Transverse colon (tissue), 4 donors: ENCODE results near the gene PLXND1. TPM values are rescaled to one million over a fixed set of nuclear protein-coding genes. Genes with fewer than 3 reads are reported as not detected.

Experiments
- DNase-seq: peaks from one replicate; pipeline ENCODE4 v3.0.0-alpha.2; 2019
- H3K27ac ChIP-seq, 4 donors: fragments of 200-600 bp; sonication (generic); 2 replicates each; pipeline ENCODE4 v1.5.1; 2016 to 2018; ENCODE audit warnings: inconsistent platforms in 4 of 4
- H3K27me3 ChIP-seq: fragments of 200-600 bp; sonication (generic); 2 replicates; pipeline ENCODE4 v1.5.1; 2017; ENCODE audit warnings: inconsistent platforms
- H3K36me3 ChIP-seq, 4 donors: fragments of 200-600 bp; sonication (generic); 2 replicates each; pipeline ENCODE4 v1.5.1; 2017 to 2019; ENCODE audit warnings: inconsistent platforms in 4 of 4
- H3K4me1 ChIP-seq, 4 donors: fragments of 200-600 bp; sonication (generic); 2 replicates each; pipeline ENCODE4 v1.5.1; 2017 to 2020; ENCODE audit warnings: inconsistent platforms in 4 of 4
- H3K4me3 ChIP-seq, 4 donors: fragments of 200-600 bp; sonication (generic); 1 replicate in 1 of 4; 2 replicates in 3 of 4; pipeline versions ENCODE4 v1.5.1 to v1.6.1; 2017 to 2019; ENCODE audit warnings: inconsistent platforms in 4 of 4
- H3K9me3 ChIP-seq, 2 donors: fragments of 200-600 bp; sonication (generic); 2 replicates each; pipeline ENCODE4 v1.5.1; 2017 to 2019; ENCODE audit warnings: inconsistent platforms in 2 of 2
- CTCF ChIP-seq, 5 experiments: fragments of 200-600 bp in 3 of 5; fragments of 450-650 bp in 2 of 5; sonication (generic) in 3 of 5; IDR thresholded peaks; 1 replicate in 2 of 5; 2 replicates in 3 of 5; pipeline ENCODE4 v1.5.1; 2016 to 2017; ENCODE audit warnings: antibody characterized with exemption in 5 of 5, inconsistent platforms in 3 of 5, mild to moderate bottlenecking in 2 of 5, moderate library complexity in 1 of 5
- EP300 ChIP-seq: sonication (generic); formaldehyde crosslinking; IDR thresholded peaks from one replicate; pipeline ENCODE4 v1.6.1; 2017; ENCODE audit warnings: antibody characterized with exemption, low read depth
- POLR2A ChIP-seq: fragments of 450-650 bp; IDR thresholded peaks from one replicate; pipeline ENCODE4 v1.6.1; 2016; ENCODE audit warnings: antibody characterized with exemption, mild to moderate bottlenecking, moderate library complexity
- POLR2AphosphoS5 ChIP-seq, 3 donors: sonication (generic); formaldehyde crosslinking; IDR thresholded peaks; one replicate each; pipeline ENCODE4 v1.6.1; 2016; ENCODE audit warnings: antibody characterized with exemption in 3 of 3
- WGBS, 2 donors: methylation state at CpG; one replicate each; pipeline ENCODE4 v1.1.5; 2018; ENCODE audit warnings: low coverage in 1 of 2; 5-methylcytosine and 5-hydroxymethylcytosine counted together
- in situ Hi-C, 4 donors: fragments of 200-750 bp; cut with MboI; loops; one replicate each; pipeline versions ENCODE4 v1.15.0 to v1.15.1; 2017; ENCODE audit warnings: low sequenced_read_pairs in 3 of 4, low pct_ligation_motif_present in 1 of 4, low pct_unique_long_range_greater_than_20kb in 1 of 4
- intact Hi-C: fragments of 100-400 bp; cut with DNase I; formaldehyde crosslinking; loops from one replicate; pipeline ENCODE4 v1.15.1; 2023; ENCODE audit warnings: low total_unique reads
- total RNA-seq, 4 donors: library from RNA; depleted of rRNA; stranded (reverse); fragments of >200 nt; gene quantifications; one replicate each; pipeline ENCODE4 v1.1.0, GENCODE V29; 2016

PLXND1 gene
- total RNA-seq, 4 donors from 2014 or later = 26.4 to 71.8 (median 35.8) TPM

- in situ Hi-C loops (no loop called here), intact Hi-C loops (loop anchor here (1.0 to 5.0 kb wide), 2 partner anchors 35 to 1471 kb away; partner anchors contain the start of gene RUVBL1)
- peak; percentile 43 for DNase-seq
Measured at GRCh38 chr3:129593595-129594339, 12.7 kb downstream of the PLXND1 start.

GRCh38 chr3:129593230-129593594 is 13.3 kb downstream of the PLXND1 start:
- in situ Hi-C loops (no loop called here), intact Hi-C loops (loop anchor here (1.0 to 5.0 kb wide), 2 partner anchors 35 to 1471 kb away; partner anchors contain the start of gene RUVBL1)
- Histone ChIP-seq H3K27ac (peak overlapping the region; percentile 78 to 86 (median 81)), H3K9me3 (no peaks in the 10 kb centered on the region), H3K27me3 (no peaks in the 10 kb centered on the region), H3K4me3 (no peak overlapping the region), H3K4me1 (peaks cover 18 to 59% (median 48%) of the 10 kb centered on the region in 4 donors), H3K36me3 (no peaks in the 10 kb centered on the region)
- WGBS, 2 donors = 77% methylated on average over 8 of the region's 8 CpGs; no CpG with 5 or more reads in 1 of the 2 donors
- no peak for TF ChIP-seq POLR2A
- no peak for TF ChIP-seq POLR2AphosphoS5 (IDR thresholded peaks at IDR 0.05)
- no peak for TF ChIP-seq EP300
- TF ChIP-seq CTCF (IDR thresholded peaks at IDR 0.05) = no peak
- DNase-seq = no peak

More at GRCh38 chr3:129593595-129594339, 12.7 kb downstream of the PLXND1 start:
- TF ChIP-seq CTCF (IDR thresholded peaks at IDR 0.05) (no peak), POLR2A (peak; percentile 8)
- Histone ChIP-seq H3K4me1 (peaks cover 18 to 64% (median 53%) of the 10 kb centered on the region in 4 donors), H3K9me3 (no peaks in the 10 kb centered on the region), H3K4me3 (no peak overlapping the region), H3K36me3 (no peaks in the 10 kb centered on the region), H3K27ac (peak overlapping the region; percentile 78 to 86 (median 81)), H3K27me3 (no peaks in the 10 kb centered on the region)
- 55 to 62% methylated on average over 3 to 22 of the region's 22 CpGs for WGBS, 2 donors

GRCh38 chr3:129592381-129593131 is 13.9 kb downstream of the PLXND1 start:
- H3K4me1 ChIP-seq = peaks cover 18 to 53% (median 42%) of the 10 kb centered on the region in 4 donors
- H3K4me3 ChIP-seq = no peak overlapping the region
- no peaks in the 10 kb centered on the region for H3K9me3 ChIP-seq
- intact Hi-C loops = loop anchor here (1.0 to 5.0 kb wide), 2 partner anchors 34 to 1470 kb away; partner anchors contain the start of gene RUVBL1
- H3K36me3 ChIP-seq = no peaks in the 10 kb centered on the region
- DNase-seq = peak; percentile 57
- H3K27ac ChIP-seq = peak overlapping the region; percentile 78 to 86 (median 81)
- no peaks in the 10 kb centered on the region for H3K27me3 ChIP-seq
- in situ Hi-C loops = no loop called here
- WGBS, 2 donors = 56 to 69% methylated on average over 15 to 24 of the region's 26 CpGs
- no peak for TF ChIP-seq POLR2A
- peak; percentile 38 for TF ChIP-seq EP300
- peak in 1 of 3 donors; percentile 3 for TF ChIP-seq POLR2AphosphoS5 (IDR thresholded peaks at IDR 0.05)

- peak overlapping the region; percentile 78 to 86 (median 81) for H3K27ac ChIP-seq
Measured at GRCh38 chr3:129591932-129592331, 14.5 kb downstream of the PLXND1 start.

More at GRCh38 chr3:129591932-129592331, 14.5 kb downstream of the PLXND1 start:
- Histone ChIP-seq H3K27me3 (no peaks in the 10 kb centered on the region), H3K36me3 (no peaks in the 10 kb centered on the region), H3K4me3 (no peak overlapping the region), H3K4me1 (peaks cover 18 to 53% (median 39%) of the 10 kb centered on the region in 4 donors), H3K9me3 (no peaks in the 10 kb centered on the region)
- 69 to 100% methylated on average over 1 to 8 of the region's 8 CpGs for WGBS, 2 donors
- TF ChIP-seq POLR2A = no peak
- TF ChIP-seq CTCF (IDR thresholded peaks at IDR 0.05) = no peak
- TF ChIP-seq POLR2AphosphoS5 (IDR thresholded peaks at IDR 0.05) = no peak
- TF ChIP-seq EP300 = no peak
- in situ Hi-C loops = no loop called here
- DNase-seq = no peak
- intact Hi-C loops = loop anchor here (5.0 kb wide), 1 partner anchor 1470 kb away; the partner anchor contains the start of gene RUVBL1
